SK-N-MC (cell line): ENCODE measurements around the gene AHRR.

Experiments
- EZH2 ChIP-seq: fragments of 200-600 bp; sonication (generic); IDR thresholded peaks from one replicate; pipeline ENCODE4 v1.6.1; 2017; ENCODE audit warnings: antibody characterized with exemption
- FOXP2 ChIP-seq: optimal IDR thresholded peaks from 2 replicates; pipeline ENCODE3; 2011; ENCODE audit warnings: mild to moderate bottlenecking, moderate library complexity; ENCODE audit not compliant: insufficient read depth; ENCODE audit errors: extremely low read length, control extremely low read depth
- POLR2AphosphoS5 ChIP-seq: IDR thresholded peaks from 2 replicates; pipeline ENCODE4 v1.6.1; 2012; ENCODE audit warnings: mild to moderate bottlenecking, low read depth, low read length, borderline replicate concordance

GRCh38 chr5:298737-299125 lies 22.8 kb upstream of the AHRR start:
- TF ChIP-seq POLR2AphosphoS5 (no peak), EZH2 (no peak), FOXP2 (no peak)
